ENCODE measurements around the gene SLC6A19. TPM values are rescaled to one million over a fixed set of nuclear protein-coding genes. Genes with fewer than 3 reads are reported as not detected.

Gene SLC6A19
- total RNA-seq, 1 experiment from 2014 or later: not detected

GRCh38 chr5:1161108-1161832 lies 40.1 kb upstream of the SLC6A19 start:
- peak overlapping the region; percentile 79 for H3K9ac ChIP-seq (ENCODE audit: low read length)
- H3K4me2 ChIP-seq (ENCODE audit: low read length): peak overlapping the region; percentile 76
- TF ChIP-seq EZH2phosphoT487 (IDR thresholded peaks at IDR 0.05; ENCODE audit: borderline replicate concordance, low read length): peak; percentile 52; the same call in 1 of the 2 replicates
- TF ChIP-seq EZH2 (IDR thresholded peaks at IDR 0.05; ENCODE audit: low read length, unreplicated experiment): no peak
- TF ChIP-seq, protein P1, sequence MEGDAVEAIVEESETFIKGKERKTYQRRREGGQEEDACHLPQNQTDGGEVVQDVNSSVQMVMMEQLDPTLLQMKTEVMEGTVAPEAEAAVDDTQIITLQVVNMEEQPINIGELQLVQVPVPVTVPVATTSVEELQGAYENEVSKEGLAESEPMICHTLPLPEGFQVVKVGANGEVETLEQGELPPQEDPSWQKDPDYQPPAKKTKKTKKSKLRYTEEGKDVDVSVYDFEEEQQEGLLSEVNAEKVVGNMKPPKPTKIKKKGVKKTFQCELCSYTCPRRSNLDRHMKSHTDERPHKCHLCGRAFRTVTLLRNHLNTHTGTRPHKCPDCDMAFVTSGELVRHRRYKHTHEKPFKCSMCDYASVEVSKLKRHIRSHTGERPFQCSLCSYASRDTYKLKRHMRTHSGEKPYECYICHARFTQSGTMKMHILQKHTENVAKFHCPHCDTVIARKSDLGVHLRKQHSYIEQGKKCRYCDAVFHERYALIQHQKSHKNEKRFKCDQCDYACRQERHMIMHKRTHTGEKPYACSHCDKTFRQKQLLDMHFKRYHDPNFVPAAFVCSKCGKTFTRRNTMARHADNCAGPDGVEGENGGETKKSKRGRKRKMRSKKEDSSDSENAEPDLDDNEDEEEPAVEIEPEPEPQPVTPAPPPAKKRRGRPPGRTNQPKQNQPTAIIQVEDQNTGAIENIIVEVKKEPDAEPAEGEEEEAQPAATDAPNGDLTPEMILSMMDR (conservative IDR thresholded peaks at IDR 0.05; ENCODE audit: low read depth, low read length): no peak
- CTCF ChIA-PET: interaction anchor here (1.6 to 2.4 kb wide), 2 partner anchors 13 to 227 kb away, joined by 4 to 17 read pairs; no protein-coding TSS in a partner anchor
- peak; percentile 94 for ATAC-seq
- H3K79me2 ChIP-seq (ENCODE audit: low read length): no peaks in the 10 kb centered on the region
- DNase-seq: peak; percentile 95
- no peaks in the 10 kb centered on the region for H3K36me3 ChIP-seq (ENCODE audit: low read depth, low read length)
- H3K4me3 ChIP-seq (ENCODE audit: low read length): peak overlapping the region; percentile 45; the same call in 1 of the 2 replicates
- H3K9me2 ChIP-seq (replicated peaks; ENCODE audit: low read length): no peaks in the 10 kb centered on the region
- no peaks in the 10 kb centered on the region for H4K20me1 ChIP-seq (ENCODE audit: low read length)
- H3F3A ChIP-seq (ENCODE audit: low read length, unreplicated experiment): no peaks in the 10 kb centered on the region
- intact Hi-C loops (cut with micrococcal nuclease): loop anchor here (2.0 to 10.0 kb wide), 2 partner anchors 48 to 156 kb away; partner anchors contain the start of genes NKD2 and SLC12A7
- POLR2A ChIA-PET (ENCODE audit: unreplicated experiment): interaction anchor here (0.6 to 0.8 kb wide), 4 partner anchors 10 to 56 kb away, joined by 3 to 5 read pairs (median 4); no protein-coding TSS in a partner anchor
- H3K9me3 ChIP-seq (ENCODE audit: low read length): no peaks in the 10 kb centered on the region
- TSS peak; percentile 61 for BruUV-seq (replicated peaks)
- H3K27ac ChIP-seq (ENCODE audit: low read length): peak overlapping the region; percentile 98
- peak overlapping the region; percentile 28; the same call in 1 of the 2 replicates for H2AFZ ChIP-seq (ENCODE audit: low read length)
- peaks cover 20% of the 10 kb centered on the region for H3K4me1 ChIP-seq (ENCODE audit: insufficient read depth, low read length)
- H3K27me3 ChIP-seq (ENCODE audit: low read length): no peaks in the 10 kb centered on the region

GRCh38 chr5:1161833-1162229 lies 39.6 kb upstream of the SLC6A19 start:
- peak; percentile 81 for DNase-seq
- Histone ChIP-seq H3K9me3 (ENCODE audit: low read length) (no peaks in the 10 kb centered on the region), H3K9ac (ENCODE audit: low read length) (peak overlapping the region; percentile 79), H3K4me3 (ENCODE audit: low read length) (peak overlapping the region; percentile 45; the same call in 1 of the 2 replicates), H4K20me1 (ENCODE audit: low read length) (no peaks in the 10 kb centered on the region), H3K27me3 (ENCODE audit: low read length) (no peaks in the 10 kb centered on the region), H3F3A (ENCODE audit: low read length, unreplicated experiment) (no peaks in the 10 kb centered on the region), H3K4me1 (ENCODE audit: insufficient read depth, low read length) (peaks cover 20% of the 10 kb centered on the region), H3K79me2 (ENCODE audit: low read length) (no peaks in the 10 kb centered on the region), H3K27ac (ENCODE audit: low read length) (peak overlapping the region; percentile 98), H3K4me2 (ENCODE audit: low read length) (peak overlapping the region; percentile 76), H3K9me2 (replicated peaks; ENCODE audit: low read length) (no peaks in the 10 kb centered on the region), H2AFZ (ENCODE audit: low read length) (peak overlapping the region; percentile 28; the same call in 1 of the 2 replicates), H3K36me3 (ENCODE audit: low read depth, low read length) (no peaks in the 10 kb centered on the region)
- no TSS peak for BruUV-seq (replicated peaks)
- ChIA-PET CTCF (interaction anchor here (1.6 to 2.4 kb wide), 2 partner anchors 13 to 227 kb away, joined by 4 to 17 read pairs; no protein-coding TSS in a partner anchor), POLR2A (ENCODE audit: unreplicated experiment) (interaction anchor here (0.6 to 0.7 kb wide), 3 partner anchors 9 to 56 kb away, joined by 3 to 4 read pairs (median 3); no protein-coding TSS in a partner anchor)
- peak; percentile 68 for ATAC-seq
- intact Hi-C loops (cut with micrococcal nuclease): loop anchor here (2.0 to 10.0 kb wide), 2 partner anchors 49 to 157 kb away; partner anchors contain the start of genes NKD2 and SLC12A7
- TF ChIP-seq, protein P1 (conservative IDR thresholded peaks at IDR 0.05; ENCODE audit: low read depth, low read length): no peak; the same call in 1 of the 2 replicates
- TF ChIP-seq EZH2 (IDR thresholded peaks at IDR 0.05; ENCODE audit: low read length, unreplicated experiment) (no peak), EZH2phosphoT487 (IDR thresholded peaks at IDR 0.05; ENCODE audit: borderline replicate concordance, low read length) (no peak; the same call in 1 of the 2 replicates)
